Endodermal cell (in vitro differentiated cells): ENCODE data around the gene ZNF8. TPM values are rescaled to one million over a fixed set of nuclear protein-coding genes. Genes with fewer than 3 reads are reported as not detected.

Source experiments
- DNase-seq: peaks from one replicate; pipeline ENCODE4 v3.0.0-alpha.2; 2017
- H3K27ac ChIP-seq: 2 replicates; pipeline ENCODE4 v1.5.1; 2013; ENCODE audit warnings: mild to moderate bottlenecking, low read depth, low read length, moderate library complexity
- H3K27me3 ChIP-seq: 2 replicates; pipeline ENCODE4 v1.6.1; 2013; ENCODE audit warnings: mild to moderate bottlenecking, low read length, moderate library complexity; ENCODE audit not compliant: insufficient read depth, control insufficient read depth, poor library complexity, severe bottlenecking
- H3K36me3 ChIP-seq: 2 replicates; pipeline ENCODE4 v1.7.0; 2013; ENCODE audit warnings: mild to moderate bottlenecking, low read length, moderate library complexity; ENCODE audit not compliant: control insufficient read depth, insufficient read depth
- H3K4me1 ChIP-seq: one replicate; pipeline ENCODE4 v1.7.0; 2013; ENCODE audit warnings: low read length; ENCODE audit not compliant: control insufficient read depth, insufficient read depth
- H3K4me3 ChIP-seq: 2 replicates; pipeline ENCODE4 v1.5.1; 2013; ENCODE audit warnings: mild to moderate bottlenecking, low read length, moderate library complexity
- H3K9ac ChIP-seq: 2 replicates; pipeline ENCODE4 v1.6.1; 2013; ENCODE audit warnings: mild to moderate bottlenecking, low read length, moderate library complexity; ENCODE audit not compliant: poor library complexity, severe bottlenecking; ENCODE audit errors: extremely low read depth
- H3K9me3 ChIP-seq: 2 replicates; pipeline ENCODE4 v1.6.1; 2013; ENCODE audit warnings: mild to moderate bottlenecking, low read length, moderate library complexity; ENCODE audit not compliant: control insufficient read depth
- H3K27ac Mint-ChIP-seq: 2 replicates; pipeline ENCODE4 v1.8.0; 2020; ENCODE audit warnings: mixed read lengths
- H3K27me3 Mint-ChIP-seq: 2 replicates; pipeline ENCODE4 v1.8.0; 2021; ENCODE audit warnings: mild to moderate bottlenecking, mixed read lengths; ENCODE audit not compliant: insufficient read depth
- H3K36me3 Mint-ChIP-seq: 2 replicates; pipeline ENCODE4 v1.8.0; 2020; ENCODE audit warnings: low read depth, mixed read lengths
- H3K4me1 Mint-ChIP-seq: 2 replicates; pipeline ENCODE4 v1.8.0; 2020; ENCODE audit warnings: mixed read lengths
- H3K4me3 Mint-ChIP-seq: 2 replicates; pipeline ENCODE4 v1.8.0; 2020; ENCODE audit warnings: mild to moderate bottlenecking, moderate library complexity, mixed read lengths
- H3K9me3 Mint-ChIP-seq: 2 replicates; pipeline ENCODE4 v1.8.0; 2020; ENCODE audit warnings: mild to moderate bottlenecking, mixed read lengths
- WGBS, 2 experiments: methylation state at CpG; one replicate each; pipeline versions ENCODE4 v1.1.5 to v1.1.7; 2013; ENCODE audit warnings: missing lambda C conversion rate in 2 of 2, mixed read lengths in 1 of 2; ENCODE audit not compliant: insufficient coverage in 1 of 2, insufficient read length in 1 of 2; 5-methylcytosine and 5-hydroxymethylcytosine counted together
- total RNA-seq, 2 donors: library from RNA; stranded (reverse); fragmentation: NEBNext Ultra II Directional in 1 of 2; extraction: Animal tissue kit (Norgen Biotek cat#: 25700) in 1 of 2; gene quantifications; 2 replicates in 1 of 2; 3 replicates in 1 of 2; pipeline ENCODE4 v1.2.1, GENCODE V29; 2021
- TF ChIP-seq, protein P1 (sequence below): fragments of 200-600 bp; sonication (generic); conservative IDR thresholded peaks from 2 replicates; pipeline ENCODE4 v1.5.0; 2021; ENCODE audit warnings: antibody characterized with exemption, mild to moderate bottlenecking

The ZNF8 gene
- total RNA-seq, 2 donors from 2014 or later = 14.4 to 16.1 TPM

DNA sequence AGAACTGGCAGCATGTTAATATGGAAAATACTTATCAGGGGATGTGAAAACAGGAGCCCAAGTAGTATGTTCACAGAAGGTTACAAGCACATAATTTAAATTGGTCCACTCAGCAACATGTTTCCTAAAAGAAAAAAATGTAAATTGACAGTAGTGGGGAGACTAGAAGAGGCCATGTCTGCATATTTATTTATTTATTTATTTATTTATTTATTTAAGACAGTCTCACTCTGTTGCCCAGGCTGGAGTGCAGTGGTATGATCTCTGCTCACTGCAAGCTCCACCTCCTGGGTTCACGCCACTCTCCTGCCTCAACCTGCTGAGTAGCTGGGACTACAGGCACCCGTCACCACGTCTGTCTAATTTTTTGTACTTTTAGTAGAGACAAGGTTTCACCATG lies 13.7 kb upstream of the ZNF8 start:
- Histone ChIP-seq H3K36me3 (peaks cover 73% of the 10 kb centered on the region), H3K9me3 (peaks cover 96% of the 10 kb centered on the region), H3K4me3 (peak overlapping the region; percentile 72), H3K27me3 (no peaks in the 10 kb centered on the region), H3K9ac (no peak overlapping the region), H3K27ac (no peak overlapping the region), H3K4me1 (no peaks in the 10 kb centered on the region)
- H3K36me3 Mint-ChIP-seq = peaks cover 87% of the 10 kb centered on the region
- TF ChIP-seq, protein P1, sequence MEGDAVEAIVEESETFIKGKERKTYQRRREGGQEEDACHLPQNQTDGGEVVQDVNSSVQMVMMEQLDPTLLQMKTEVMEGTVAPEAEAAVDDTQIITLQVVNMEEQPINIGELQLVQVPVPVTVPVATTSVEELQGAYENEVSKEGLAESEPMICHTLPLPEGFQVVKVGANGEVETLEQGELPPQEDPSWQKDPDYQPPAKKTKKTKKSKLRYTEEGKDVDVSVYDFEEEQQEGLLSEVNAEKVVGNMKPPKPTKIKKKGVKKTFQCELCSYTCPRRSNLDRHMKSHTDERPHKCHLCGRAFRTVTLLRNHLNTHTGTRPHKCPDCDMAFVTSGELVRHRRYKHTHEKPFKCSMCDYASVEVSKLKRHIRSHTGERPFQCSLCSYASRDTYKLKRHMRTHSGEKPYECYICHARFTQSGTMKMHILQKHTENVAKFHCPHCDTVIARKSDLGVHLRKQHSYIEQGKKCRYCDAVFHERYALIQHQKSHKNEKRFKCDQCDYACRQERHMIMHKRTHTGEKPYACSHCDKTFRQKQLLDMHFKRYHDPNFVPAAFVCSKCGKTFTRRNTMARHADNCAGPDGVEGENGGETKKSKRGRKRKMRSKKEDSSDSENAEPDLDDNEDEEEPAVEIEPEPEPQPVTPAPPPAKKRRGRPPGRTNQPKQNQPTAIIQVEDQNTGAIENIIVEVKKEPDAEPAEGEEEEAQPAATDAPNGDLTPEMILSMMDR = no peak
- no peaks in the 10 kb centered on the region for H3K4me1 Mint-ChIP-seq
- DNase-seq = no peak
- H3K9me3 Mint-ChIP-seq = peaks cover 97% of the 10 kb centered on the region
- H3K27ac Mint-ChIP-seq = no peak overlapping the region
- H3K4me3 Mint-ChIP-seq = no peak overlapping the region
- 96 to 100% methylated on average over 3 of the region's 3 CpGs for WGBS, 2 experiments
- no peaks in the 10 kb centered on the region for H3K27me3 Mint-ChIP-seq

DNA sequence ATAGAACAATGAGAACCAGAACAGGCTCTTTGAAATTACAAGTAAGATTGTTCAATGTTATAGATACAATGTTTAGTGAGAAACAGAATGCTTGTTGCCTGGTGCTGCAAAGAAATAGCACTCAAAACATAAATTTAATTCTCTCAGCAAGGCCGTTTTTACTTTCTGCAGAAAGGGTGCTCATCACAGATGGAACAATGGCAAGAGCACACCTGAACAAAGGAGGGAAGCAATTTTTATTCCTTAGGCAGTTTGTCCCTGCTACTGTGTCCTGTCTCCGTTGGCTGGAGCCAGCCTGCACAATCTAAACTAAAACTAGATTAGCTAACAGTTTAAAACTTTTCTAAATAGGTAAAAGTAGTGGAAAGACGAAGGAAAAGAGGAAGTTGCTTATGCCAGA lies 10.4 kb upstream of the ZNF8 start:
- WGBS, 2 experiments = 93 to 100% methylated on average over 2 to 3 of the region's 3 CpGs
- TF ChIP-seq, protein P1 = no peak
- no peak for DNase-seq
- no peak overlapping the region for H3K27ac ChIP-seq
- no peaks in the 10 kb centered on the region for H3K27me3 ChIP-seq
- H3K27me3 Mint-ChIP-seq = no peaks in the 10 kb centered on the region
- H3K4me1 ChIP-seq = no peaks in the 10 kb centered on the region
- H3K9me3 Mint-ChIP-seq = peaks cover 91% of the 10 kb centered on the region
- peaks cover 84% of the 10 kb centered on the region for H3K36me3 Mint-ChIP-seq
- H3K36me3 ChIP-seq = peaks cover 63% of the 10 kb centered on the region
- no peak overlapping the region for H3K4me3 Mint-ChIP-seq
- H3K4me1 Mint-ChIP-seq = no peaks in the 10 kb centered on the region
- H3K27ac Mint-ChIP-seq = no peak overlapping the region
- H3K4me3 ChIP-seq = no peak overlapping the region
- H3K9ac ChIP-seq = no peak overlapping the region
- H3K9me3 ChIP-seq = peaks cover 96% of the 10 kb centered on the region

DNA sequence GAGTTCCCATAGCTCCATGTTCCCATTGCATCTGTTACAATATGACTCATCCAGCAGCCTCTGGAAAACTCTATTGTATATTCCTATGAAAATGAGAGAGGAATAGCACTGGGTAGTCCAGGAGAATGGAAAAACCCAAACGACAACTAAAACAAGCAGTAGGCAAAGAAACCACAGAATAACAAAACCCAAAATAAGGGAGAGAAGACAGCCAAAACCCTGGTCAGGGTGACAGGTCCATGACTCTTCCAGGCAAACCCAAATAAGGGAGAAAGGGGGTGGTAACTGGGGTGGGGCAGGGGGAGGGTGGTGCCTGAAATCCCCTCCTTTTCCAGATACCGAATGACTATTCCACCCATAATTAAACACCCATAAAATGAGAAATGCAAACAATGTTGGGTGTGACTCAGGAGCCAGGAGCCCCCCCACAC lies 4.0 kb upstream of the ZNF8 start:
- H3K4me1 ChIP-seq = no peaks in the 10 kb centered on the region
- no peaks in the 10 kb centered on the region for H3K27me3 Mint-ChIP-seq
- peaks cover 45% of the 10 kb centered on the region for H3K9me3 ChIP-seq
- no peak overlapping the region for H3K4me3 Mint-ChIP-seq
- H3K4me1 Mint-ChIP-seq = peaks cover 6% of the 10 kb centered on the region
- H3K36me3 Mint-ChIP-seq = peaks cover 64% of the 10 kb centered on the region
- H3K9me3 Mint-ChIP-seq = peaks cover 35% of the 10 kb centered on the region
- TF ChIP-seq, protein P1 = no peak
- H3K4me3 ChIP-seq = no peak overlapping the region
- no peak for DNase-seq
- no peak overlapping the region for H3K27ac ChIP-seq
- H3K9ac ChIP-seq = no peak overlapping the region
- H3K36me3 ChIP-seq = peaks cover 39% of the 10 kb centered on the region
- no peaks in the 10 kb centered on the region for H3K27me3 ChIP-seq
- H3K27ac Mint-ChIP-seq = no peak overlapping the region
- 90% methylated on average over 2 of the region's 2 CpGs; no CpG with 5 or more reads in 1 of the 2 experiments for WGBS, 2 experiments
